Measurements from ENCODE around the gene TFB1M.

GRCh38 chr6:155237613-155238012 is 76.7 kb downstream of the TFB1M start:
- TF ChIP-seq, protein P1, sequence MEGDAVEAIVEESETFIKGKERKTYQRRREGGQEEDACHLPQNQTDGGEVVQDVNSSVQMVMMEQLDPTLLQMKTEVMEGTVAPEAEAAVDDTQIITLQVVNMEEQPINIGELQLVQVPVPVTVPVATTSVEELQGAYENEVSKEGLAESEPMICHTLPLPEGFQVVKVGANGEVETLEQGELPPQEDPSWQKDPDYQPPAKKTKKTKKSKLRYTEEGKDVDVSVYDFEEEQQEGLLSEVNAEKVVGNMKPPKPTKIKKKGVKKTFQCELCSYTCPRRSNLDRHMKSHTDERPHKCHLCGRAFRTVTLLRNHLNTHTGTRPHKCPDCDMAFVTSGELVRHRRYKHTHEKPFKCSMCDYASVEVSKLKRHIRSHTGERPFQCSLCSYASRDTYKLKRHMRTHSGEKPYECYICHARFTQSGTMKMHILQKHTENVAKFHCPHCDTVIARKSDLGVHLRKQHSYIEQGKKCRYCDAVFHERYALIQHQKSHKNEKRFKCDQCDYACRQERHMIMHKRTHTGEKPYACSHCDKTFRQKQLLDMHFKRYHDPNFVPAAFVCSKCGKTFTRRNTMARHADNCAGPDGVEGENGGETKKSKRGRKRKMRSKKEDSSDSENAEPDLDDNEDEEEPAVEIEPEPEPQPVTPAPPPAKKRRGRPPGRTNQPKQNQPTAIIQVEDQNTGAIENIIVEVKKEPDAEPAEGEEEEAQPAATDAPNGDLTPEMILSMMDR (IDR thresholded peaks at IDR 0.05), result no peak
- TF ChIP-seq EP300 (IDR thresholded peaks at IDR 0.05; ENCODE audit: low read depth), result no peak

Measured in transverse colon (tissue), 3 donors.